ENCODE data around the gene HACD3.
"Not testable (repeated sequence)": the region's sequence is repeated elsewhere in the genome, so short reads cannot be mapped to it uniquely, and the experiment has no call there.

HACD3 gene

GRCh38 chr15:65529762-65530317, 423 bp upstream of the HACD3 start:
- no peak for FAIRE-seq
- TF ChIP-seq POLR2A (IDR thresholded peaks at IDR 0.05; ENCODE audit: low read depth, low read length): no peak
- DNase-seq (ENCODE audit: insufficient read length, low spot score): no peak

GRCh38 chr15:65532738-65533051, 2.4 kb downstream of the HACD3 start:
- FAIRE-seq: no peak
- DNase-seq (ENCODE audit: insufficient read length, low spot score): no peak
- TF ChIP-seq POLR2A (IDR thresholded peaks at IDR 0.05; ENCODE audit: low read depth, low read length): no peak

DNA sequence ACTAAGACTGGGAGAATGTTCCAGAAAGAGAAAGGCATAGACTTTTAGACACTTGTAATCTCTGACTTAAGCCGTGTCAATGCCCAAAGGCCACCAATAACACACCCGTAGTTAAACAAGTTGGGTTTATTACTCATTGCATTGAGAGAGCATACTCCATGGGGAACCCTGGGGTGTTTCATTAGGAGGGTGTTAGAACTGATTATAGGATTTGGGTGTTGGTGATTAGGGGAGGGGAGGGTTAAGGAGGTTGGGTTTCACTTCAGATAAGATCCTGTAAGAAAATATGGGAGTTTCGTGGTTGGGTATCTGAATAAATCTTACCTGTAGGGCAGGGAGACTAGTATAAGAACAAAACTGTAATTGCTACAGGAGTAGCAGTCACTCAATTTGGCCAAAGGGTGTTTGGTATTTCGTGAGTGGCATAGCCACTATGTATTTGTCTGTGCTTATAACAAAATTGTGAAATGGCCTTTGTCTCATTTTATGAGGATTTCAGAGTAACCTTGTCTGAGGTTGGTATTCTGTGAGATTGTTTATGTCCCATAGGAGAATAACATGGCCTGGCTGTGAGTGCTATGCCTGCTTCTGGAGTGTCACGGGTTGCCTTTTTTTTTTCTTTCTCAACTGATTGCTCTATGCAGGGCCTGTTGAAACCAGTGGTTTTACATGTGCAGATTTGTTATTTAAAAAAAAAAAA, 2.9 kb downstream of the HACD3 start:
- FAIRE-seq (no peak), DNase-seq (ENCODE audit: insufficient read length, low spot score) (no peak)

DNA sequence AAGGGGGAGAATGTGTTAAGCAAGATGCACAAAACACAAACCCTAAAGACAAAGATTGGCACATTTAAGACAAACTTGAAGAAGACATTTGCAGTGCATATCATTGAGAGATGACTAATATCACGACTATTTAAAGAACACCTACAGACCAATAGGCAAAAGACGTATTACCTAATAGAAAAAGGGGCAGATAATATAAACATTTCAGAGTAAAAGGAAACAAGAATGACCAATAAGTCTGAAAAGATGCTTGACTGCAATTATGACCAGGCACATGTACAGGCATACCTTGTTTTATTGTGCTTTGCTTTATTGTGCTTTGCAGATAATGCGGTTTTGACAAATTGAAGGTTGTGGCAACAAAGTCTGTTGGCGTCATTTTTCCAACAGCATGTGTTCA, 4.9 kb downstream of the HACD3 start:
- FAIRE-seq: no peak
- no peak for DNase-seq (ENCODE audit: insufficient read length, low spot score)
- no peak for TF ChIP-seq POLR2A (IDR thresholded peaks at IDR 0.05; ENCODE audit: low read depth, low read length)

More for the DNA sequence above, 2.9 kb downstream of the HACD3 start:
- no peak for TF ChIP-seq POLR2A (IDR thresholded peaks at IDR 0.05; ENCODE audit: low read depth, low read length)

- TF ChIP-seq POLR2A (IDR thresholded peaks at IDR 0.05; ENCODE audit: low read depth, low read length): no peak
- DNase-seq (ENCODE audit: insufficient read length, low spot score) (no peak), FAIRE-seq (no peak)
These were observed 10.1 kb downstream of the HACD3 start for GRCh38 chr15:65540314-65540713.

GRCh38 chr15:65541231-65541820, 11.1 kb downstream of the HACD3 start:
- FAIRE-seq: no peak
- no peak for TF ChIP-seq POLR2A (IDR thresholded peaks at IDR 0.05; ENCODE audit: low read depth, low read length)
- no peak for DNase-seq (ENCODE audit: insufficient read length, low spot score)

DNA sequence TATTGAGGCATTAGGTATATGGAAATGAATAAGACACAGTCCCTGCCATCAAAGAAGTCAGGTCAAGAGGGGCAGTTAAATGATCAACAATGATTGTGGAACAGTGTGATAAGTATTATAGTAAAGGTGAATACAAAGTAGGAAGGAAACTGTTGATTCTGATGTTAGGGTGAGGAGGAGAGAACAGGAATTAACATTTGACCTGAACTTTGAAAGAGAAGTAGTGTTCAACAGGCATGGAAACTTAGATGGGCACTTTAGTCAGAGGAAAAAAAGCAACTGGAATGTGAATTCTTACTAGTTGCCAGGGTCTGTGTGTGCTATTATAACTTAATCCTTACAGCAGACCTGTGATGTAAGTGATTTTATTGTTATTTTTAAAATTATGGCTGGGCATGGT, 17.6 kb downstream of the HACD3 start:
- no peak for DNase-seq (ENCODE audit: insufficient read length, low spot score)
- no peak for TF ChIP-seq POLR2A (IDR thresholded peaks at IDR 0.05; ENCODE audit: low read depth, low read length)
- FAIRE-seq: no peak

DNA sequence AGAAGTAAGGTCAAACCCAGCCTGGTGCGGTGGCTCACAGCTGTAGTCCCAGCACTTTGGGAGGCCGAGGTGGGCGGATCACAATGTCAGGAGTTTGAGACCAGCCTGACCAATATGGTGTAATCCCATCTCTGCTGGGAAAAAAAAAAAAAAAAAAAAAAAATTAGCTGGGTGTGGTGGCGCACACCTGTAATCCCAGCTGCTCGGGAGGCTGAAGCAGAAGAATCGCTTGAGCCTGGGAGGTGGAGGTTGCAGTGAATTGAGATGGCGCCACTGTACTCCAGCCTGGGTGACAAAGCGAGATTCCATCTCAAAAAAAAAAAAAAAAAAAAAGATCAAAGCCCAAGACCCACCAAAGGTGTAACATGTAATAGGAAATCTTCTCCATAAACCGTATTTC, 19.0 kb downstream of the HACD3 start:
- FAIRE-seq; DNase-seq (ENCODE audit: insufficient read length, low spot score): not testable (repeated sequence)

DNA sequence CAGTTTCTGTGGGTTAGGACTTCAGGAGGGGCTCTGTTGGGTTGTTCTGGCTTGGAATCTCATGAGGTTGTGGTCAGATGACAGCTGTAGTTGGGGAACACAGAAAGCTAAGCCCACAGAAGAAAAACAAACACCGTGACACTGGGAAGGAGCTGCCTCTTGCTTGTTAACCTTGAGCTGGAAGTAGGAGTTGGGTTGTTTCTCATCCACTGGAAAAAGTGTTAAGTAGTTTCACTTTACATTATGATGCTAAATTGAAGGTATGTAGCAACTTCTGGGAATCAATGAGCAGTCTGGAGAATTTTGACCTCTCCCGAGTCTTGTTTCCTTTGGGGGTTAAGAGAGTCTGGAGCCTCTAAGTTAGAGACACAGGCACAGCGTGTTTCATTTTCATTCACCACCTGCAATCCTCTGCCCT, 20.4 kb downstream of the HACD3 start:
- FAIRE-seq: no peak
- no peak for DNase-seq (ENCODE audit: insufficient read length, low spot score)
- TF ChIP-seq POLR2A (IDR thresholded peaks at IDR 0.05; ENCODE audit: low read depth, low read length): no peak

- DNase-seq (ENCODE audit: insufficient read length, low spot score) (no peak), FAIRE-seq (no peak)
- no peak for TF ChIP-seq POLR2A (IDR thresholded peaks at IDR 0.05; ENCODE audit: low read depth, low read length)
These were observed 20.9 kb downstream of the HACD3 start for GRCh38 chr15:65551183-65551582.

DNA sequence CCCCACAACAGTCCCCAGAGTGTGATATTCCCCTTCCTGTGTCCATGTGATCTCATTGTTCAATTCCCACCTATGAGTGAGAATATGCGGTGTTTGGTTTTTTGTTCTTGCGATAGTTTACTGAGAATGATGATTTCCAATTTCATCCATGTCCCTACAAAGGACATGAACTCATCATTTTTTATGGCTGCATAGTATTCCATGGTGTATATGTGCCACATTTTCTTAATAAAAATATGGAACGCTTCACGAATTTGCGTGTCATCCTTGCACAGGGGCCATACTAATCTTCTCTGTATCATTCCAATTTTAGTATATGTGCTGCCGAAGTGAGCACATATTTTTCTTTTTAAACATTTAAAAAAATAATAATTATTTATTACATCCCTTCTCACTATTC, 22.6 kb downstream of the HACD3 start:
- DNase-seq (ENCODE audit: insufficient read length, low spot score); FAIRE-seq: not testable (repeated sequence)

DNA sequence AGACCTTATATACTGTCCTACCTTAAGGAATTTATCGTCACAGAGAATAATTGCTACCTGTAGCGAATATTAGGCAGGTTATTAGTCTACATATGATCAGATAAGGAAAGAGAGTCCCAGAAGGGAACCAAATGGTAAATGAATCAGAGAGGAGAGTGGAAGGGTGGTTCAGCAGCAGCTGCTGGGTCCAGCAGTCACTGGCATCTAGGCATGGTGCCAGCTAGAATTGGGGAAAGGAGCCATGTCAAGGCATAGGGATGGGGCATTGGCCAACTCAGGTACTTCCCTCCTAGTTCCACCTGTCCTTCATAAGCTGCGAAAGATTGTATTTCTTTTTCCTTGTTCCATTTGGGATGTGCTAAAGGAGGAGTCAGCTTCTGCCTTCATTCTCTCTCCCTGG, 23.4 kb downstream of the HACD3 start:
- TF ChIP-seq POLR2A (IDR thresholded peaks at IDR 0.05; ENCODE audit: low read depth, low read length): no peak
- no peak for DNase-seq (ENCODE audit: insufficient read length, low spot score)
- no peak for FAIRE-seq

- FAIRE-seq: no peak
- no peak for TF ChIP-seq POLR2A (IDR thresholded peaks at IDR 0.05; ENCODE audit: low read depth, low read length)
- DNase-seq (ENCODE audit: insufficient read length, low spot score): no peak
These were observed 26.4 kb downstream of the HACD3 start for GRCh38 chr15:65556622-65557021.

GRCh38 chr15:65558336-65558735, 28.1 kb downstream of the HACD3 start:
- DNase-seq (ENCODE audit: insufficient read length, low spot score) (no peak), FAIRE-seq (no peak)
- TF ChIP-seq POLR2A (IDR thresholded peaks at IDR 0.05; ENCODE audit: low read depth, low read length): no peak

GRCh38 chr15:65558997-65559760, 28.9 kb downstream of the HACD3 start:
- no peak for TF ChIP-seq POLR2A (IDR thresholded peaks at IDR 0.05; ENCODE audit: low read depth, low read length)
- DNase-seq (ENCODE audit: insufficient read length, low spot score) (no peak), FAIRE-seq (no peak)
